Measurements from ENCODE around the gene TFPI. TPM values are rescaled to one million over a fixed set of nuclear protein-coding genes. Genes with fewer than 3 reads are reported as not detected.

TFPI gene
- total and polyA plus RNA-seq, 10 of the 15 experiments (the other 5 are each of a cell fraction or from before 2014, with no cell fraction given): 0.07 to 0.59 (median 0.34) TPM

GRCh38 chr2:187552828-187553681, 1.2 kb downstream of the TFPI start:
- ChIA-PET CTCF (interaction anchor here (1.3 to 2.9 kb wide), 2 partner anchors 50 to 54 kb away, joined by 3 to 18 read pairs; no protein-coding TSS in a partner anchor), POLR2A (no interaction called here), SMC1A (ENCODE audit: uncharacterized antibody, unreplicated experiment) (interaction anchor here (1.1 to 1.2 kb wide), 2 partner anchors 9 to 18 kb away, joined by 3 to 4 read pairs; no protein-coding TSS in a partner anchor), RAD21 (ENCODE audit: unreplicated experiment) (interaction anchor here (1.0 to 1.1 kb wide), 2 partner anchors 28 to 40 kb away, joined by 3 read pairs; no protein-coding TSS in a partner anchor)
- intact Hi-C loops (cut with micrococcal nuclease; ENCODE audit: unreplicated experiment): no loop called here
- Histone ChIP-seq H3K9me3 (replicated peaks; ENCODE audit: control insufficient read depth, insufficient read depth, low read length) (no peaks in the 10 kb centered on the region), H3K4me3 (no peak overlapping the region), H3K9ac (ENCODE audit: control insufficient read depth, insufficient read depth, low read length) (no peak overlapping the region), H4K20me1 (ENCODE audit: control insufficient read depth, insufficient read depth) (no peaks in the 10 kb centered on the region), H3K79me2 (ENCODE audit: control insufficient read depth, insufficient read depth, low read length) (no peaks in the 10 kb centered on the region), H3K36me3 (ENCODE audit: control insufficient read depth in 2 of 2, insufficient read depth in 2 of 2, low read length in 1 of 2) (no peaks in the 10 kb centered on the region), H3K4me2 (ENCODE audit: control insufficient read depth, insufficient read depth) (no peak overlapping the region), H3K27me3 (replicated peaks in 1 of 2; ENCODE audit: control insufficient read depth in 2 of 2, insufficient read depth in 2 of 2, low read length in 1 of 2) (no peaks in the 10 kb centered on the region), H3K4me1 (ENCODE audit: control insufficient read depth, insufficient read depth, low read length) (no peaks in the 10 kb centered on the region), H2AFZ (ENCODE audit: control insufficient read depth, low read depth, low read length) (no peak overlapping the region), H3K27ac (ENCODE audit: control insufficient read depth, insufficient read depth) (no peak overlapping the region)
- no peak for FAIRE-seq
- TF ChIP-seq HSF1 (IDR thresholded peaks at IDR 0.05; ENCODE audit: low read depth, low read length) (no peak), E4F1 (IDR thresholded peaks at IDR 0.05; ENCODE audit: borderline replicate concordance, partially characterized antibody) (no peak), PML (IDR thresholded peaks at IDR 0.05; ENCODE audit: low read length) (no peak), RUNX3 (IDR thresholded peaks at IDR 0.05; ENCODE audit: low read length) (peak; percentile 12; the same call in 1 of the 2 replicates), BCLAF1 (IDR thresholded peaks at IDR 0.05) (no peak), JUNB (IDR thresholded peaks at IDR 0.05) (peak; percentile 80), ATF7 (IDR thresholded peaks at IDR 0.05; ENCODE audit: low read depth) (peak; percentile 25; the same call in 1 of the 2 replicates), MXI1 (IDR thresholded peaks at IDR 0.05; ENCODE audit: low read depth, low read length) (no peak), MTA2 (IDR thresholded peaks at IDR 0.05; ENCODE audit: low read depth) (peak; percentile 68), EZH2 (IDR thresholded peaks at IDR 0.05; ENCODE audit: borderline replicate concordance, control insufficient read depth, low read depth, low read length) (no peak)
- 23% methylated on average over 2 of the region's 2 CpGs for WGBS (ENCODE audit: insufficient coverage, insufficient replicate concordance, low lambda C conversion rate, missing lambda C conversion rate)
- in situ Hi-C loops (cut with MboI): no loop called here
- peak; percentile 68 for ATAC-seq
- DNase-seq (ENCODE audit: low read depth, low spot score): no peak
- no TSS peak for BruUV-seq (replicated peaks)

Measured in GM12878 (cell line).